ENCODE results near the gene BMF.
A peak's percentile ranks its signal among the peaks of the same experiment; 100 is the strongest.

The BMF gene

GRCh38 chr15:40108061-40108854 lies 421 bp downstream of the BMF start:
- H3K36me3 ChIP-seq (ENCODE audit: control insufficient read depth in 1 of 2, insufficient read depth in 2 of 2, low read length in 2 of 2) = peaks cover 0 to 7% of the 10 kb centered on the region in 2 experiments
- peak overlapping the region; percentile 86 for H3K4me3 ChIP-seq (ENCODE audit: low read depth, low read length)
- H4K91ac ChIP-seq (ENCODE audit: low read depth, low read length) = peak overlapping the region; percentile 75
- peaks cover 14% of the 10 kb centered on the region for H3K79me2 ChIP-seq (ENCODE audit: control insufficient read depth, insufficient read depth, low read length, poor library complexity)
- no CpG with 5 or more reads among the region's 47 CpGs for WGBS (ENCODE audit: extremely low coverage, insufficient coverage, insufficient read length)
- H2AFZ ChIP-seq (ENCODE audit: insufficient read depth, low read length, poor library complexity) = peak overlapping the region; percentile 82
- H4K8ac ChIP-seq (ENCODE audit: low read depth, low read length) = peak overlapping the region; percentile 15
- no peaks in the 10 kb centered on the region for H3K27me3 ChIP-seq (ENCODE audit: insufficient read depth, low read length)
- H3K18ac ChIP-seq (ENCODE audit: low read length) = peak overlapping the region; percentile 83
- H3K9ac ChIP-seq (ENCODE audit: low read length) = peak overlapping the region; percentile 88
- peak overlapping the region; percentile 89 for H3K4me2 ChIP-seq (ENCODE audit: low read length)
- no peak overlapping the region for H4K12ac ChIP-seq (ENCODE audit: low read depth, low read length)
- H2BK12ac ChIP-seq (ENCODE audit: low read length) = peak overlapping the region; percentile 19
- peak overlapping the region; percentile 23 for H2BK120ac ChIP-seq (ENCODE audit: insufficient read depth, low read length, poor library complexity)
- H3K4ac ChIP-seq (ENCODE audit: low read depth, low read length) = peak overlapping the region; percentile 81
- DNase-seq = peak in 1 of 2 donors; percentile 27
- H3K23ac ChIP-seq (ENCODE audit: low read length) = no peak overlapping the region
- no peak overlapping the region for H2AK5ac ChIP-seq (ENCODE audit: low read length)
- H2BK5ac ChIP-seq (ENCODE audit: low read depth, low read length, poor library complexity) = peak overlapping the region; percentile 78
- H3K27ac ChIP-seq (ENCODE audit: low read depth, low read length) = peak overlapping the region; percentile 60
- H3K14ac ChIP-seq (ENCODE audit: low read length) = peak overlapping the region; percentile 50
- H3K4me1 ChIP-seq (ENCODE audit: control insufficient read depth in 1 of 2, insufficient read depth in 2 of 2, low read length in 2 of 2) = peaks cover 39 to 55% of the 10 kb centered on the region in 2 experiments
- H3K79me1 ChIP-seq (ENCODE audit: low read length) = peaks cover 41% of the 10 kb centered on the region
- peaks cover 2% of the 10 kb centered on the region for H3K9me3 ChIP-seq (ENCODE audit: insufficient read depth, low read depth, low read length)

GRCh38 chr15:40106203-40107161 lies 2.2 kb downstream of the BMF start:
- Histone ChIP-seq H3K4ac (ENCODE audit: low read depth, low read length) (peak overlapping the region; percentile 81), H4K8ac (ENCODE audit: low read depth, low read length) (peak overlapping the region; percentile 78)
- no CpG with 5 or more reads among the region's 8 CpGs for WGBS (ENCODE audit: extremely low coverage, insufficient coverage, insufficient read length)

DNA sequence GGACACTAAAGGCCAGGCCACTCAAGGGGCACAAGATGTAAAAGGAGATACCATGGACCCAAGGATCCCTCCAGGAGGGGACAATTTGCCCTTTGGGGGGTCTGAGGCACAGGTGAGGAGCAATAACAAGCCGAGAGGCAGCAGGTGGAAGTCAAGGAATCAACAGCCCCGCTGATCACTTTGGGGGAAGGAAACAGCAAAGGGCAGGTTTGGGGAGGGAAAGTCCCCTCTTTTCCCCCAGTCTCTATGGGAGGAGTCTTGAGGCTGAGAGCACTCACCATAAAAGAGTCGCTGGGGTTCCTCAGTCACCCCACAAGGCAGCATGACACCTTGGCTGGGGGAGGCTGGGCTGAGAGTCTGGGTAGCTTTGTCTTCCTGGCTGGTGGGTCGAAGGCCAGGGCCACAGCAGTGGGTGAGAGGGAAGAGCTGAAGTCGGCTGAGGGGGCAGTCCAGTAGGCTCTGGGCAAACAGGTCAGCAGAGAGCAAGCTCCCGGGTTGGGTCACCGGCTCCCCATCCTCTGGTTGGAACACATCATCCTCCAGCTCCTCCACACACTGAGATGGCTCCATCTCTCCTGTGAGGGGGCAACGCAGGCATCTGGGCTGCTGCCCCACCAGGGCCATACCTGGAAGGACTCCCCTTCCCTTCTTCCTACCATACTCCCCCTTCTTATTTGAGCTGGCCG lies 3.0 kb downstream of the BMF start:
- peak overlapping the region; percentile 75 for H3K18ac ChIP-seq (ENCODE audit: low read length)
- peaks cover 9 to 18% of the 10 kb centered on the region in 2 experiments for H3K36me3 ChIP-seq (ENCODE audit: control insufficient read depth in 1 of 2, insufficient read depth in 2 of 2, low read length in 2 of 2)
- peaks cover 20% of the 10 kb centered on the region for H3K79me2 ChIP-seq (ENCODE audit: control insufficient read depth, insufficient read depth, low read length, poor library complexity)
- H3K4ac ChIP-seq (ENCODE audit: low read depth, low read length) = peak overlapping the region; percentile 81
- H2AFZ ChIP-seq (ENCODE audit: insufficient read depth, low read length, poor library complexity) = peak overlapping the region; percentile 24
- no peak overlapping the region for H3K4me3 ChIP-seq (ENCODE audit: low read depth, low read length)
- H2AK5ac ChIP-seq (ENCODE audit: low read length) = peak overlapping the region; percentile 80
- H3K27me3 ChIP-seq (ENCODE audit: insufficient read depth, low read length) = no peaks in the 10 kb centered on the region
- no peak for DNase-seq
- no CpG with 5 or more reads among the region's 9 CpGs for WGBS (ENCODE audit: extremely low coverage, insufficient coverage, insufficient read length)
- peak overlapping the region; percentile 89 for H3K4me2 ChIP-seq (ENCODE audit: low read length)
- peak overlapping the region; percentile 78 for H4K8ac ChIP-seq (ENCODE audit: low read depth, low read length)
- H2BK5ac ChIP-seq (ENCODE audit: low read depth, low read length, poor library complexity) = peak overlapping the region; percentile 90
- peak overlapping the region; percentile 91 for H3K27ac ChIP-seq (ENCODE audit: low read depth, low read length)
- peaks cover 55% of the 10 kb centered on the region for H3K79me1 ChIP-seq (ENCODE audit: low read length)
- peak overlapping the region; percentile 87 for H4K91ac ChIP-seq (ENCODE audit: low read depth, low read length)
- peak overlapping the region; percentile 77 for H3K14ac ChIP-seq (ENCODE audit: low read length)
- no peak overlapping the region for H3K23ac ChIP-seq (ENCODE audit: low read length)
- H3K9ac ChIP-seq (ENCODE audit: low read length) = no peak overlapping the region
- H3K4me1 ChIP-seq (ENCODE audit: control insufficient read depth in 1 of 2, insufficient read depth in 2 of 2, low read length in 2 of 2) = peaks cover 58 to 66% of the 10 kb centered on the region in 2 experiments
- peak overlapping the region; percentile 24 for H4K12ac ChIP-seq (ENCODE audit: low read depth, low read length)
- H2BK120ac ChIP-seq (ENCODE audit: insufficient read depth, low read length, poor library complexity) = peak overlapping the region; percentile 73
- peak overlapping the region; percentile 92 for H2BK12ac ChIP-seq (ENCODE audit: low read length)
- no peaks in the 10 kb centered on the region for H3K9me3 ChIP-seq (ENCODE audit: insufficient read depth, low read depth, low read length)

More at GRCh38 chr15:40106203-40107161, 2.2 kb downstream of the BMF start:
- Histone ChIP-seq H3K4me2 (ENCODE audit: low read length) (peak overlapping the region; percentile 89), H3K79me1 (ENCODE audit: low read length) (peaks cover 51% of the 10 kb centered on the region), H3K9me3 (ENCODE audit: insufficient read depth, low read depth, low read length) (no peaks in the 10 kb centered on the region), H2BK120ac (ENCODE audit: insufficient read depth, low read length, poor library complexity) (peak overlapping the region; percentile 73), H3K79me2 (ENCODE audit: control insufficient read depth, insufficient read depth, low read length, poor library complexity) (peaks cover 19% of the 10 kb centered on the region), H3K27ac (ENCODE audit: low read depth, low read length) (peak overlapping the region; percentile 91), H3K36me3 (ENCODE audit: control insufficient read depth in 1 of 2, insufficient read depth in 2 of 2, low read length in 2 of 2) (peaks cover 4 to 14% of the 10 kb centered on the region in 2 experiments), H3K27me3 (ENCODE audit: insufficient read depth, low read length) (no peaks in the 10 kb centered on the region), H2BK12ac (ENCODE audit: low read length) (peak overlapping the region; percentile 92), H2AK5ac (ENCODE audit: low read length) (peak overlapping the region; percentile 80), H3K4me1 (ENCODE audit: control insufficient read depth in 1 of 2, insufficient read depth in 2 of 2, low read length in 2 of 2) (peaks cover 54 to 62% of the 10 kb centered on the region in 2 experiments), H3K18ac (ENCODE audit: low read length) (peak overlapping the region; percentile 75), H2BK5ac (ENCODE audit: low read depth, low read length, poor library complexity) (peak overlapping the region; percentile 90), H4K91ac (ENCODE audit: low read depth, low read length) (peak overlapping the region; percentile 87), H4K12ac (ENCODE audit: low read depth, low read length) (no peak overlapping the region), H3K23ac (ENCODE audit: low read length) (no peak overlapping the region), H2AFZ (ENCODE audit: insufficient read depth, low read length, poor library complexity) (no peak overlapping the region), H3K9ac (ENCODE audit: low read length) (no peak overlapping the region), H3K4me3 (ENCODE audit: low read depth, low read length) (no peak overlapping the region), H3K14ac (ENCODE audit: low read length) (peak overlapping the region; percentile 77)
- peak; percentile 80 to 85 for DNase-seq

Data from trophoblast cell (in vitro differentiated cells and primary cell).